ENCODE results near the gene ECD.

GRCh38 chr10:73159038-73159648 is 8.7 kb downstream of the ECD start:
- TF ChIP-seq CTCF (optimal IDR thresholded peaks at IDR 0.05 in 1 of 3, IDR thresholded peaks at IDR 0.05 in 1 of 3, conservative IDR thresholded peaks at IDR 0.05 in 1 of 3; ENCODE audit: extremely low read depth in 1 of 3, insufficient read depth in 2 of 3, low read length in 3 of 3) (peak; percentile 56 to 62 (median 58)), EZH2 (IDR thresholded peaks at IDR 0.05; ENCODE audit: low read length) (no peak)

All from keratinocyte (primary cell).